CD4-positive, alpha-beta T cell treated with Interferon alpha-2 for 1 hour (primary cell): ENCODE measurements around the gene HOXD3.

Source experiments
- DNase-seq, 2 donors: peaks; one replicate each; pipeline ENCODE4 v3.0.0-alpha.2; 2020 to 2022

The HOXD3 gene

DNA sequence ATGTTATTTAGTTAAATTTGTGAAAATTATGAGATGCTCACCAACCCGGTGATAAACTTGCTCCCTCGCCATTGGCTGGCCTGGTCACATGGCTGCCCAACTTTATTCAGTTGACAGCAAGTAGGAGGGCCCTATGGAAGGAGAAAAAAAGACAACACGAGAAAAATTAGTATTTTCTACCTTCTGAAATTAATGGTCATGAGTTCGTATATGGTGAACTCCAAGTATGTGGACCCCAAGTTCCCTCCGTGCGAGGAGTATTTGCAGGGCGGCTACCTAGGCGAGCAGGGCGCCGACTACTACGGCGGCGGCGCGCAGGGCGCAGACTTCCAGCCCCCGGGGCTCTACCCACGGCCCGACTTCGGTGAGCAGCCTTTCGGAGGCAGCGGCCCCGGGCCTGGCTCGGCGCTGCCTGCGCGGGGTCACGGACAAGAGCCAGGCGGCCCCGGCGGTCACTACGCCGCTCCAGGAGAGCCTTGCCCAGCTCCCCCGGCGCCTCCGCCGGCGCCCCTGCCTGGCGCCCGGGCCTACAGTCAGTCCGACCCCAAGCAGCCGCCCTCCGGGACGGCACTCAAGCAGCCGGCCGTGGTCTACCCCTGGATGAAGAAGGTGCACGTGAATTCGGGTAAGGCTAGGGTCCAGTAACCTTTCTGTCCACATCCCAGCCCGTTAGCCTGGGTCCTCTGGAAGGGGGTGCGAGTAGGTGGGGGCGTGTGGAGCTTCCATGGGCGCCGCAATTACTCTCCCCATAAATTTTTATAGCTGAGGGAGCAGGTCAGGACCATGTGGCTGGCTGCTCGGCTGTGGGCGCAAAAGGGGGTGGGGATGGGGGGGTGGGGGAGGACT, 5.4 kb upstream of the HOXD3 start, which contains the start of gene HOXD4:
TSS of gene HOXD4 (plus strand) at position 109 of the 846 bp plus-strand sequence. CDS start at position 193, 84 bp downstream.
- no peak for DNase-seq

DNA sequence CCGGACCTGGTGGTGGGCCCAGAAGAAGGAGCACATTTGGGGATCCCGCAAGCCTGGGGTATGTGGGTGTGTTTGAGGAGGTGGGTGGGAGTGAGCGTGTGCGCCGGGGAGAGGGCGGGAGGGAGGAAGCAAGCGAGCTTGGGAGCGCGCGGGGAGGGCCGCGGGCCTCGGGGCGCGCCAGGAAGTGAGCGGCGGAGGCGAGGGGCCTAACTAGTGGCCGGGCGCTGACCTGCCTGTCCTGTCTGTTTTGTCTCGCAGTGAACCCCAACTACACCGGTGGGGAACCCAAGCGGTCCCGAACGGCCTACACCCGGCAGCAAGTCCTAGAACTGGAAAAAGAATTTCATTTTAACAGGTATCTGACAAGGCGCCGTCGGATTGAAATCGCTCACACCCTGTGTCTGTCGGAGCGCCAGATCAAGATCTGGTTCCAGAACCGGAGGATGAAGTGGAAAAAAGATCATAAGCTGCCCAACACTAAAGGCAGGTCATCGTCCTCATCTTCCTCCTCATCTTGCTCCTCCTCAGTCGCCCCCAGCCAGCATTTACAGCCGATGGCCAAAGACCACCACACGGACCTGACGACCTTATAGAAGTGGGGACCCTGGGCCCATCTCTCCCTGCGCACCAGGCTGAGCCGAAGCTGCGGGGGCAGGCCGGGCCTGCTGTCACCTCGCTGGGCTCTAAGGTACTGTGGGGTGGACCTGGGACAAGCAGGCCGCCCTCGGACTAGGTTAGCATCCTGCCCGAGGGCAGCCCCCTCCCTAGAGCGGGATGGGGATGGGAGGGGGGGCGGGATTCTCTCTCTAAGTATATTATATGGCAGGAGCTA, 4.5 kb upstream of the HOXD3 start:
- DNase-seq, result no peak

DNA sequence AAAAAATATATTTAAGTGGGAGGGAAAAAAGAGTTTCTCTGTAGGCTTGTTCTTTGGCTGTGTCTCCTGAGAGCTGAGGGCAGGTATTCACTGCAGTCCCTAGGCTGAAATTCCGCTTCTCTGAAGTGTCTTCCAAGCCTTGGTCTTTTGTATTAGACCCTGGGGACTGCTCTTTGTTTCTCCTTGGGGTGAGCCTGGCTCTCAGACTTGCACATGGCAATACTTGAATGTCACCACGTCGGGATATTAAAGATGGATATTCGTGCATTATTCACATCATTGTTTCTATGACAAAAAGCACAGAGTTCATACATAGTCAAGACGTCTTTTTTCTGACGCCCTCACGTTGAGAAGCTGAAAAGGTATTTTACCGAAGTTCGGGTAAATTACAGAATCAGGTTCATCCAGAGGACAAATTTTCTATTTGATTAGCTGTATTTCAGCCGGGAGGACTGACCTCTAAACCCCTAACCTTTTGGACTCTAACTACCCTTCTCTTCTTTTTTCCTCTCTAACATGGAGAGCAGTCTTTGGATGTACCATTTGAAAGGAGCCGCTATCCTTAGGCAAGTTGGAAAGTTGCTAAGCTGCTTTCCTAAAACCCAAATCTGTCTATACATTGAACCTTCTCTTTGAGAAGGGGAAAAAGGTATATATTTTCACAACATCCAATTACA, 2.4 kb upstream of the HOXD3 start:
- no peak for DNase-seq

DNA sequence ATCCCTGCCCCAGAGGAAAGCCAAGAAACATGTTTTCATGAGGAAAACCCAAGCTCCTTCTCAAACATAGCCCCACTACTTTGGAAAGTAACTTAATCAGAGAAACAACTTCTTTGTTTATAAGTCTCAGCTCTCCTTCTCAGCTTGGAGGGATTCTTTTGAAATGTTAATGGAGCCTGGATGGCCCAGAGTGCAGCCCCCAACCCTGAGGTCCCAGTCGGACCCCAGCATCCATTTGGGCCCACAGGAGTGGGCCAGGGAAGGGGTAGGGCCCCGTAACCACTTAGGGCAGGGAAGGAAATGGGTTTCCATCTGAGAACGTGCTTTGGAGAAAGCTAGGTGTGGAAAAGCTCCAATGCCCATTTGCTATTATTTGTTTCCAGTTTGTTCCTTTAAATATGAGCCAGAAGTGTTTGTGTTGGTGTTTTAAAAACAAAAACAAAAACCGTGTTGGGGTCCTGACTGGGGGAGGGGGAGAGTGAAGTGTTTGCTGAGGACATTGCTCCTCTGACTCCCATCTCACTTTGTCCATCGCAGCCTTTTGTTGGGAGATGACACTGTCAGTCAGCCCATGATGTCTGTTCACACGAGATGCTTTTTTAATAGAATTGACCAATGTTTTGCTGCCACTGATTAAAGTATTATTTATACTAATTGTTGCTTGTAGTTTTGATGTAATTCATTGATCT, 1.6 kb upstream of the HOXD3 start:
- no peak for DNase-seq

DNA sequence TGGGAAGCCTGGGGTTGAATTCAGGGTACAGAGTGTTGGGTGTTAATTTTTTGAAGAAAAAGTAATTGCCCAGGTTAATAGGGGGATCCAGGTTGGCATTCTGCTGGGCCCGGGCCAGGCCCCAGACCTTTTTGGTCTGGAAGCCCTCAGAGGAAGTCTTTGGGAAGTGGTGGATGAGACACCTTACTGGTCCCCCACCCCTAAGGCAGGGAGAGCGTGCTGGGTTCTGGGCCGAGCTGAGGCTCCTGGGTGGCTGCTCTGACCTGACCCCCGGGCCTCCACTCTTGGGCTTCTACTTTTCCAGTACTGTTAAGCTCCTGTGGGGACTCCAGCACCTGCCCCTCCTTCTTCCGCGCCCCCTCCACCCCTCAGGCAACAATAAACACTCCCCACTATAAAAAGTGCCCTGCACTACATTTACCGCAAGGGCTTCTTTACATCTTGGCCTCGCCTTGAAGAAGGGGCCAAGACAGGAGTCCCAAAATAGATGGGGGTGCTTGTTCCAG, 753 bp upstream of the HOXD3 start:
- DNase-seq, result no peak

DNA sequence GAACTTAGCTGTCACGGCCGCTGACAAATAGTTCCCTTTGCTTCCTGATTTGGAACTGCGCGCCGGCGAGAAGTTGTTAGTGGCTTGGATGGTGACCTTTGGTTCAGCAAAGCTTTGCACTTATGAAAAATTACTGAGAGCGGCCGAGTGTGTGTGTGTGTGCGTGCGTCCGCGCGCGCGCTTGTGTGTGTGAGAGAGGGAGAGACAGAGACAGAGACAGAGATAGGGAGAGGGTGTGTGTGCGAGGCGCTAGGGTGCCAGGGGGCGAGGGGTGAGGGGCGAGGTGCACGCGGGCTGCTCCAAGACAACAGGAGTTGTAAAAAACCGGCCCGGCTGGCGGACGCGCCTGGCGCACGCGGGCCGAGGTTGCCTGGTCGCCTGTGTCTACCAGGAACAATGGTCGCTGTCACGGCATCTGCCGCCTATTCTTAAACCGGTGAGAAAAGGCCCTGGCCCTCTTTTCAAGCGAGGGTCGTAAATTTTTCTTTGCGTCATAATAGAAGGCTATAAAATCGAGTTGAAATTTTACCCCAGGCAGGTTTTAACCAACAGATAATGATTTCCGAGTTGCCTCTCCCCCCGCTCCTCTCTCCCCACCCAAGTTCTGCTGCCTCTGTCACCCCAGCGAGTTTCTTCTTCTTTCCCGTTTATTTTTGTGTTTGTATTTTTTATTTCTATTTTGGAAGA, 535 bp downstream of the HOXD3 start:
- DNase-seq, result no peak

DNA sequence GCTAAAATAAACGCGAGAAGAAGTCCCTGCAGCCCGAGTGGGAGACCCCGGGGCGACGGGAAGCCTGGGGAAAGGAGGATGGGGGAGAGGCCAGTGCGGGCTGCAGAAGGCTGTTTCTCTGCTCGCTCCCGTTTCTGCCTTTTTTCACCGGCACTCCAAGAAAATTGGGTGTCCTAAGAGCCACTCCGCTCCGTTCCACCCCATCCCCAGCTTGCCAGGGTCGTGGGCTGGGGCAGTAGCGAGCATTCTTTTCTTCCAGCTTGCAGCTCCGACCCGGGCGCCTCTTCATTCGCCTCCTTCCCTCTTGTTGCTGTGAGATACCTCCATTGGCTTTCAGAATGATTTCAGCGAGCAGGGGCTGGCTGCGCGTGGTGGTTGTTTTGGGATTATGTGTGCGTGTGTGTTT, 1.1 kb downstream of the HOXD3 start:
- DNase-seq, result no peak

DNA sequence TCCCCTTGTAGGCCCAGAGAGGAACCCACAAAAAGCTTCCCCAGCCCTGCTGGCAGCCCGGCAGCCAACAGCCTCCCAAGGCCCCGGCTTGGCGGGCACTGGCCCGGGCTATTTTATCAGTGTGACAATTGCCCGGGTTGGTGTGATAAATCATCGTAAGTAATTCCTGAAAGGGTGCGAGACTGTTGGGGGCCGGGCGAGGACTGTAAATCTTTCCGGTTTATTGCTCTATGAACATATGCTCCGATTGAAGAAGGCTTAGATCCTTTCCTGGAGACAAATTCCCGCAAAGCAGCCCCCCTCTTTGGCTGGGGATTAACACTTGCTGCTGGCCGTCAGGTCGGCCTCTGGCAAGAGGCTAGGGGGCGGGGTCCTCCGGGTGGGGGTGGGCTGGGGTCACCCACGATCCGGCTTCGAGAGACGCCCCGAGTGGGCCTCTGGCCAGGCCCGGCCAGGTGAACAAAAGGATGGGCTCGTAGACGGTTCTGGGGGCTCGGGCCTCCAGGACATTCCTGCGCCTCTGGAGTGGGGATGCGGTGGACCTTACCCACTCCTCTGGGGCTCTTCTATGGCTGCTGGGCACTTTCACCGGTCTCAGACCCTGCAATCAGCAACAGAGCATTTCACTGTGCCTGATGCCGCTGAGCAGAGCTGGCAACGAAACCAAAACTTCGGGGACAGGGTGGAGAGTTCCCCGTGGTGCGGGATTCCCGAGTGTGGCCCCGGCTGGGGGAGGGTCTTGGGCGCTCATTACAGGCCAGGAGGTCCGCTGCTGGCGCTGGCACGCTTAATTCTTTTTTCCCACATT, 2.0 kb downstream of the HOXD3 start:
- no peak for DNase-seq

DNA sequence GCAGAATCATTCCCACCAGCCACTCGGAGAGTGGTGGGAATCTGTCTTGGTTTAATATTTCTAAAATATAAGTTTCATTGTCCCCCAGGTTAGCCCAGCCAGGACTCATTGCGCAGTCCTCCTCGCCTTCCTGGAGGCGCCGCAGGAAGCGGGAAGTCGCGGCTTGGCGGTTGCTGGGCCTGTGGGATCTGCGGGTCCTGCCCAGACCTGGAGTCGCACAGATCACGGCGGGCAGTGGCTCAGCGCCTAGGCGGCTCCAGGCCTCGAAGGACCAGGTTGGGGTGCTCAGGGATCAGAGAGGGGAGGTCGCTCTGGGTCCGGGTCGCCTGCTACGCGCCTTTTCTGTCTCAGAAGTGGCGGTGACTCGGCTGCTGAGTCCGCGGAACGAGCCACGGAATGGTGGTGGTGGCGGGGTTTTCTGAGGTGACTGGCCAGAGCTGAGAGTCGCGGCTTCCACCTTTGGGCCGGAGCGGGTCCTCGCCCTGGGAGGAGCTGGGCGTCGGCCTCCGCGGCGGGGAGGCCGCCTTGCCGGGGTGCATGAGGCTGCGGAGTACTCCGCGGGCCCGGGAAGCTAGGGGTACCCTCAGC, 2.6 kb downstream of the HOXD3 start:
- no peak for DNase-seq

DNA sequence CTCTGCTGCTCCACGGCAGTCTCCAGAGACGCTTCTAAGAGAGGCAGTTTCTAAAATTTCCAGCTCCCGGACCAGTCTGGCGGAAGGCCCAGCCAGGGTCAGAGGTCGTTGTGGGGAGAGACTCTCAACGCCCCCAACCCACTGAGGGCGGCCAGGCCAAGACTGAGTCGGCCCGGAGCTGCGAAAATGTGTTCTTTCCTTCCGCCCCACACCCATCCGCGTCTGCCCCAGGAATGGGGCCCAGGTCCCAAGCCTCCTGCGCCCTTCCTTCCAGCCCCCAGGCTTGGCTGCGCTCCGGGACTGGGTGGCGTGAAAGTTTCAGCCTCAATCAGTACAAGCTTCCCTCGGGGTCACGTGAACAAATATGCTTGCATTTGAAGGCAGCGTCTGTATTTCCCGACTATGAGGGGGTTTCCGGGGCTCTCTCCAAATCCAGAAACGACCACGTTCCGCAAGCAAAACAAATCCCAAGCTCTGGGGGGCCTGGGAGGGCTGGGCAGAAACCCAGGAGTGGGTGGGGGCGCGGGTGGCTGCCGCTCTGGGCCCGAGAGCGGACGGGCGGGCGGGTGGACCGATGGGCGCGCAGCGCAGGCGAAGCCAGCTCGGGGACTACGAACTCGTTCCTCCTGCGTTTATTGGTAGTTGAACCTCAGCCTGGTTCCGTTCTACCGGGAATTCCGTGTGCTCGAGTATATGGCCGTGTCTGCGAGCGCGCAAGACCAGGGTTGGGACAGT, 3.3 kb downstream of the HOXD3 start:
- no peak for DNase-seq

DNA sequence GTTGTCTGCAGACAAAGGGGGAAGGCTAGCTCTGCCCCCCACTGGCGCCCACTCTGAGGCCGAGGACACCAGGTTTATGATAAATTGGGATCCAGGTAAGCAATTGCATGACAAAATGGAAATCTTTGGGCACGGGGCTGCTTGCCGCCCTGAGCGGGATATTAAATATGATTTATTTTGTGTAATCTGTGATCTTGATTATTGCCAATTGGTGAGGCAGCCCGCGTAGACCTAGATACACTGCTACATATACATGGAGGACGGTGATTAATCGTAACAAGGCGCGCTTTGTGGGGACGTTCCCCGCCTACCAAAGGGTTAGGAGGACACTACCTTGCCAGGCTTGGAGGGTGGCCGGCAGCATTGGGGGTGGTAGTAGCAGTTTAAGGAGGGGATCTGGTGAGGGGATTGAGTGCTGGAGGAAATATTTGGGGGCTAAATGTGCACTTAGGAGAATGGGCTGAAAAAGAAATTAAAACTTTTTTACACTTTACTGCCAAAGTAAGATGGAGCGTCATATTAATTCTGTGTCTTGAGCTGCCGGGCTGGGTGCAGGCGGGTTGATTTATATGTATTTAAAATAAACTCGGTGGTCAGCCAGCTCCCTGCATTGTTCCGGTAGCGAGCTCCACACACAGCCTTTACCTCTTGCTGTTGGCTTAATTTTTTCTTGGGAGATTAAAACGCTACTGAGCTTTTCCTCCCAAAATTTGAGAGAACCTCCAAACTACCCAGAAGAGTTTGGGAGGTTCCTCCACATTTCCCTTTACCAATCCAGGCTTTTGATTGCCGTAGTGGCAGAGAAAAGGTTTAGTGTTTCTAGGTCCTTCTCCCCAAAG, 4.1 kb downstream of the HOXD3 start:
- DNase-seq, result no peak

DNA sequence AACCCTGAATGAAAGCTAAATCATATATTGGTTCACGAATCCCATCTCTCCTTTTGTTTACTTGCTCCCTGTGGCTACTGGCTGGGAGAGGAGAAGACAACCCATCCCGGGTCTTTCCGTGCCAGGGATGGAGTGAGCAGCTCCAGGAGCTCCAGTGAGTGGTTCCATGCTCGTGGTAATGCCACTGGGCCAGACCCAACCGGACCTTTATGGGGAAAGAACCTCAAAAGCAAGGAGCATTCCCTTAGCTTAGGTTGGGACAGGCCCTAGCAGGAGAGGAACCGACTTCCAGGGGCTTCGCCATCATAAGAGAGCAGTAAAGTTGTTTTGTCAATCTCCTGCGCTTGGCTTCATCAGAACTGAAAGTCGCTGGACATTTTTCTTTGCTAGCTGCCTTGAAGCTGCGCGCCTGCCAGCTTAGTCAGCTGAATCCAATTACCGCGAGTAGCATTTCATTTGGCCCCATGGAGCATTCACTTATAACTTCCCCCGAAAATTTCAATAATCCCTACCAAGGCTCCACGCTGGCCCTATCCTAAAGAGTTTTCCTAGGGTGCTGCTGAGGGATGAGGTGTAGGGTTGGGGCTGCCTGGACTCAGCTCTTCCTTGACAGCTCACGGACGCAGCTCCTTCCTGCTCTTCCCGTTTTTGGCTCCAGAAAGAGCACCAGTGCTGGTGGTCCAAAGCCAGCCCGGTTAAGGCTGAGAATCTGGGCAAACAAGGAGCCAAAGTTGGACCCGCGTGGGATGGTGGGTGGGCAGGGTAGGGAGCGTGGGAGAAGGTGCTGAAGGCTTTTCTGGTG, 4.9 kb downstream of the HOXD3 start:
- no peak for DNase-seq

DNA sequence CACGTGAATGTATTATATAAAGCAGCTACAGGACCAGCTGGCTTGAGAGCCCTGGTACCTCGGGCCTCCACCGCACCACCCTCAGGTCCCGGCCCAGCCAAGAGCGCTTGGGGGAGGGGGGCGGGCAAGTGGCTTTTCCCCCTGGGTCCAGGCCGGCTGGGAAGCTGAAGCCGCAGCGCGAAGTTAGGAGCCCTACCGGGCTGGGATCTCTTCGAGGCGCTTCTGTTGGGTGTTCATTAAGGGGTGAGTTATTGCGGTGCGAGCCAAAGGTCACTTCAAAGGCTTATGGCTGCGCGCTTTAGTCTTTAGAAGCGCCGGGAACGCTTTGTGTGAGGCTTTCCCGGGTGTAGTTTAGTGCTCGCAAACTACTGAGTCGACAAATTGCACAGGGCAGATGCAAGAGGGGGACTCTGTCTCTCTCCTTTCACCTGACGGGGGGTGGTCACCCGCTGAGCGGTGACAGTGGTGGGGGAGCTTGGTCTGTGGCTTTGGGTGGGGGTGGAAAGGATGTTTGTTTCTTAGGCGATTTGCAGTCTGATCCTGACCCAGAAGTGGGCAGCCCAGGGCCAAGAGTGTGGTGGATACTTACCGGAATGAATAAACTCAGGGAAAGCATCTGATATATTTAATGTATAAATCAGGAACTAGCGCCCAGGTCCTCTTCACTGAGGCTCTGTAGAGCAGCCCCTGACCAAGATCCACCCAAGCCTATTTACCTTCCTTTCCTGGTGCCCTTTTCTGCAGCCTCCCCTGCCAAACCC, 6.0 kb downstream of the HOXD3 start:
- no peak for DNase-seq

DNA sequence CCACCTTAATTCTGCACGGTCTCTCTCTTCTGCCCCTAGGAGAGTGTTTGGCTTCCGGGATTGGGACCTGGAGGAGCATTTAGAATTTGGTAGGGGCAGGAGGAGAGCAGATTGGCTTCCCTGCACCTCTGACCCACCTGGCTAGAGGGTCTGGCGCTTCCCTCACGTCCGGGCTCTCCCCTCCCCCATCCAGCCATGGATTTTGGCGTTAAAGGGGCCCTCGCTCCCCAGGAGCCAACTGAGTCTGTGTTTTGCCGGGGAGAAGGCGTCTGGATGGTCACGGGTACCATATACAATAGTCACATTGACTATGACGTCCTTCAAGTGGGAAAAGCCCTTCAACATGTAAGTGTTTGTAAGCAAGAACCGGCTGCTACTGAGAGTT, 6.6 kb downstream of the HOXD3 start:
- DNase-seq, result no peak

DNA sequence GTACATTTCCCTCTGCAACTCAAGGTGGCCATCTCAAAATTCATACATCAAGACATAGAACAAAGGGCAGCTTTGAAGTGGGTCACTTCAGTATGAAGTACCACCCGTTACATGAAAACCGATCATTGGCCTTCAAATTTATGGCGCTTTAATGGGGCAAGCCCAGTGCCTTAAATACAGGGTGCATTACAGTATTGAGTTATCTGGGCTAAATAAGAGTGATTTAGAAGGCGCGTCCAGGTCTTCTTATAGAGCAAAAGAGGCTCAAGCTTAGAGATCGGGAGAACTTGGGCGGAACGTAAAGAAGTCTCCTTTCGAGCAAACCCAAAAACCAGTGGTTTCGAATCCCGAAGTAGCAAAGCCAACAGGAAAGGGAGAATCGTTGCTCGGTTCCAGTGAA, 7.1 kb downstream of the HOXD3 start:
- no peak for DNase-seq

DNA sequence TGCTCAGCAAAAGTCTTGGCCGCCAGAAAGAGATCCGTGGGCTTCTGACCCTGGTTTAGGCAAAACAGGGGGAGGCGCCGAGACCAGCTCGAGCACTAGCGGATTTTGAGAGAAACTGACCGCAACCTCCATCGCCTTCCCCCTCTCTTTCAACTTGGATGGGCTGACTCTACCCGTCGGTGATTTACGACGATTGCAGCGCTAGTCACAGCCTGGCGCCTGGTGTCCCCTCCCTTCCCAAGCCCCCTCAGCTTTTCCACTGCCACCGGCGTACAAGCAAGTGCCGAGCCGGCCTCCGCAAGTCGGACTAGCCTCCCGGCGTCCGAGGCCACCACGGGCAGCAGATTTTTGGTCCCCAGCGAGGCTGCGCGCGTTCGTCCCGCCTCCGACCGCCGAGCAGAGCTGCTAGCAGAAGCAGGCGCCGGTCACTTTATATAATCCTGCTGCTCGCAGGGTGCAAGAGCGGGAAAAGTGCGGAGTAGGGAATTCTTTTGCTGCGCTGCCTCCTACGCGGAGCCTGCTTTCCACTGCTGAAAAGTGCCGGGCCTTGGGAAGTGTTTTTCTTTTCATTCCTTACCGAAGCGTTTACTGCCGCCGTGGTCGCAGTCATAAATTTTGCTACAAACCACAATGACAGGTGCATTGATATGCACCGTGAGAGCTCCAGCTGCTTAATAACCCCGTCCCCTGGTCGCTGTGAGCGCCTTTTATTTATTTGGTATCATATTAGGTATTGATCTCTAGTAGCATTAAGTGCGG, 7.7 kb downstream of the HOXD3 start:
- DNase-seq, result no peak
